K562 (cell line): ENCODE measurements around the gene MCC. TPM values are rescaled to one million over a fixed set of nuclear protein-coding genes. Genes with fewer than 3 reads are reported as not detected.

Experiments
- ATAC-seq: fragments of 200-7000 bp; cut with Tn5 transposase; 3 replicates; pipeline ENCODE4 v1.9.1; 2020; ENCODE audit warnings: moderate library complexity
- BruUV-seq: library from RNA; stranded (reverse); fragments of 400-500 nt; replicated peaks from 2 replicates; lab custom pipeline; 2021; lab: Mats Ljungman, UMichigan
- CTCF ChIA-PET: fragments of 300-600 bp; formaldehyde crosslinking; extraction: SDS; loops from one replicate; lab custom pipeline; 2021; ENCODE audit warnings: low intra/inter-chr PET ratio; lab: Yijun Ruan, JAX
- POLR2A ChIA-PET: fragments of 300-600, 350-650 bp; sonication (Branson Sonifier 250); formaldehyde crosslinking; extraction: SDS; loops from one replicate; lab custom pipeline; 2021; ENCODE audit warnings: antibody characterized with exemption, inconsistent platforms; lab: Yijun Ruan, JAX
- DNase-seq, 4 experiments: peaks; one replicate each; pipeline versions ENCODE4 v3.0.0 to v3.0.0-alpha.2; 2011 to 2018; ENCODE audit warnings: low spot score in 3 of 4, mixed read lengths in 3 of 4; ENCODE audit errors: extremely low read depth in 1 of 4
- FAIRE-seq: peaks from 2 replicates; lab custom pipeline; 2011; peaks lifted over from hg19 to GRCh38; lab: Jason Lieb, UNC
- H2AFZ ChIP-seq: 2 replicates; pipeline ENCODE4 v1.6.0; 2011; ENCODE audit warnings: low read depth, low read length, control low read depth, inconsistent platforms
- H3K27ac ChIP-seq: fragments of 200-600 bp; 3 replicates; pipeline ENCODE4 v1.8.0; 2011; ENCODE audit warnings: low read depth, mild to moderate bottlenecking, control low read depth, inconsistent platforms, low read length, moderate library complexity, mixed read lengths; ENCODE audit errors: extremely low read depth
- H3K27me3 ChIP-seq, 2 experiments: fragments of 300-600 bp in 1 of 2; 2 replicates in 1 of 2; 3 replicates in 1 of 2; pipeline versions ENCODE4 v1.6.0 to v1.8.0; 2011; ENCODE audit warnings: inconsistent platforms in 2 of 2, low read length in 2 of 2, mild to moderate bottlenecking in 1 of 2, mixed read lengths in 1 of 2, moderate library complexity in 1 of 2; ENCODE audit not compliant: control insufficient read depth in 2 of 2, insufficient read depth in 2 of 2
- H3K36me3 ChIP-seq: fragments of 300-600 bp; 3 replicates; pipeline ENCODE4 v1.8.0; 2011; ENCODE audit warnings: mild to moderate bottlenecking, low read length, inconsistent platforms; ENCODE audit not compliant: control insufficient read depth, insufficient read depth
- H3K4me1 ChIP-seq, 2 experiments: fragments of 200-600 bp in 1 of 2; replicated peaks in 1 of 2; 2 replicates in 1 of 2; 3 replicates in 1 of 2; pipeline versions ENCODE4 v1.5.1 to v1.8.0; 2011; ENCODE audit warnings: inconsistent platforms in 2 of 2, low read length in 2 of 2, mild to moderate bottlenecking in 1 of 2, mixed read lengths in 1 of 2, moderate library complexity in 1 of 2; ENCODE audit not compliant: control insufficient read depth in 2 of 2, insufficient read depth in 2 of 2
- H3K4me2 ChIP-seq: 2 replicates; pipeline ENCODE4 v1.6.1; 2011; ENCODE audit warnings: low read length, control low read depth, inconsistent platforms, mixed read lengths; ENCODE audit not compliant: insufficient read depth
- H3K4me3 ChIP-seq: fragments of 200-600 bp; sonication (generic), shearing (Covaris generic); 2 replicates; pipeline ENCODE4 v1.5.1; 2016; ENCODE audit warnings: control low read depth, inconsistent platforms
- H3K79me2 ChIP-seq: fragments of 200-600 bp; 3 replicates; pipeline ENCODE4 v1.8.0; 2011; ENCODE audit warnings: low read length, inconsistent platforms; ENCODE audit not compliant: control insufficient read depth, insufficient read depth
- H3K9ac ChIP-seq, 2 experiments: 2 replicates each; pipeline versions ENCODE4 v1.6.0 to v1.6.1; 2011; ENCODE audit warnings: low read depth in 2 of 2, low read length in 2 of 2, control low read depth in 1 of 2, inconsistent platforms in 1 of 2, mild to moderate bottlenecking in 1 of 2, mixed read lengths in 1 of 2; ENCODE audit not compliant: insufficient read depth in 1 of 2
- H3K9me1 ChIP-seq: one replicate; pipeline ENCODE4 v1.6.0; 2011; ENCODE audit warnings: inconsistent platforms, mild to moderate bottlenecking, low read length, moderate library complexity; ENCODE audit not compliant: control insufficient read depth, insufficient read depth
- H3K9me3 ChIP-seq: replicated peaks from 2 replicates; pipeline ENCODE4 v1.5.1; 2011; ENCODE audit warnings: low read depth, low read length, inconsistent platforms; ENCODE audit not compliant: control insufficient read depth, insufficient read depth
- H4K20me1 ChIP-seq: replicated peaks from 2 replicates; pipeline ENCODE4 v1.6.1; 2011; ENCODE audit warnings: low read length, inconsistent platforms, mixed read lengths; ENCODE audit not compliant: control insufficient read depth, insufficient read depth
- CBX8 ChIP-seq: fragments of 200-600 bp; sonication (generic); IDR thresholded peaks from 2 replicates; pipeline ENCODE4 v1.6.1; 2012; ENCODE audit warnings: borderline replicate concordance, mixed run types, low read depth, mild to moderate bottlenecking, moderate library complexity, mixed read lengths, low read length, control low read depth, inconsistent platforms; ENCODE audit not compliant: poor library complexity, severe bottlenecking; ENCODE audit errors: extremely low read depth
- KAT7 ChIP-seq: sonication (generic); formaldehyde crosslinking; IDR thresholded peaks from 2 replicates; pipeline ENCODE4 v1.8.0; 2022; ENCODE audit warnings: missing genetic modification reagents, mild to moderate bottlenecking, borderline replicate concordance
- KLF6 ChIP-seq: fragments of 250-450 bp; sonication (Bioruptor Pico); IDR thresholded peaks from 2 replicates; pipeline ENCODE4 v1.4.0; 2020; ENCODE audit warnings: mild to moderate bottlenecking, moderate library complexity, borderline replicate concordance
- NKRF ChIP-seq: fragments of 450-650 bp; IDR thresholded peaks from 2 replicates; pipeline ENCODE4 v1.6.1; 2016; ENCODE audit warnings: borderline replicate concordance
- PYGO2 ChIP-seq: fragments of 450-650 bp; IDR thresholded peaks from 2 replicates; pipeline ENCODE4 v1.6.1; 2016; ENCODE audit warnings: mild to moderate bottlenecking, missing genetic modification characterization, moderate library complexity, missing compliant biosample characterization
- SIN3B ChIP-seq: fragments of 450-650 bp; IDR thresholded peaks from 2 replicates; pipeline ENCODE4 v1.6.1; 2017; ENCODE audit warnings: low read depth, mild to moderate bottlenecking, moderate library complexity
- SMARCC2 ChIP-seq: fragments of 450-650 bp; IDR thresholded peaks from 2 replicates; pipeline ENCODE4 v1.6.1; 2017; ENCODE audit warnings: antibody characterized with exemption, moderate library complexity, mild to moderate bottlenecking, low read depth
- SOX6 ChIP-seq: fragments of 450-650 bp; IDR thresholded peaks from 2 replicates; pipeline ENCODE4 v1.6.1; 2014; ENCODE audit warnings: mild to moderate bottlenecking
- TSHZ1 ChIP-seq: fragments of 250-450 bp; sonication (Bioruptor Pico); IDR thresholded peaks from 2 replicates; pipeline ENCODE4 v1.4.0; 2020; ENCODE audit warnings: mild to moderate bottlenecking, moderate library complexity
- ZNF146 ChIP-seq: IDR thresholded peaks from one replicate; pipeline ENCODE4 v1.6.1; 2018; ENCODE audit warnings: missing compliant biosample characterization; ENCODE audit not compliant: unreplicated experiment
- ZNF239 ChIP-seq: fragments of 250-450 bp; sonication (Bioruptor Pico); IDR thresholded peaks from 2 replicates; pipeline ENCODE4 v1.4.0; 2020; ENCODE audit warnings: mild to moderate bottlenecking
- ZNF263 ChIP-seq: sonication (generic); formaldehyde crosslinking; IDR thresholded peaks from 2 replicates; pipeline ENCODE4 v1.8.0; 2022; ENCODE audit warnings: mild to moderate bottlenecking, missing genetic modification reagents, borderline replicate concordance
- ZNF282 ChIP-seq: sonication (generic); formaldehyde crosslinking; IDR thresholded peaks from 2 replicates; pipeline ENCODE4 v1.8.1; 2023; ENCODE audit warnings: missing genetic modification reagents
- WGBS: fragments of 100-300 bp; shearing (Covaris generic); methylation state at CpG from one replicate; pipeline ENCODE4 v1.1.6; 2016; ENCODE audit warnings: low coverage, mixed read lengths; ENCODE audit not compliant: insufficient coverage; ENCODE audit errors: missing lambda C conversion rate; 5-methylcytosine and 5-hydroxymethylcytosine counted together
- in situ Hi-C: fragments of 300-500 bp; cut with MboI; formaldehyde crosslinking; loops from 4 replicates; pipeline ENCODE4 v1.15.0; 2018; ENCODE audit warnings: inconsistent platforms, mixed read lengths
- intact Hi-C: fragments of 100-400 bp; cut with micrococcal nuclease; formaldehyde crosslinking; loops from 2 replicates; pipeline ENCODE4 v1.14.2; 2022
- polyA plus RNA-seq, 8 experiments: library from polyadenylated mRNA; depleted of rRNA in 4 of 8; stranded (reverse) in 5 of 8; unstranded in 3 of 8; fragments of >200 nt; fragmentation: Nextera tagmentation in 2 of 8; fragmentation: Illumina TruSeq in 1 of 8; extraction: Ambion mirVana in 2 of 8; extraction: Trizol in 1 of 8; gene quantifications; 2 replicates each; pipeline versions ENCODE4 v1.2.1 to v1.2.3, GENCODE V29; 2011 to 2014; ENCODE audit warnings: inconsistent platforms in 1 of 8, missing spikeins in 1 of 8
- total RNA-seq, 7 experiments: library from RNA; depleted of rRNA in 6 of 7; stranded (reverse); fragments of >200 nt in 6 of 7; fragmentation: Illumina TruSeq in 2 of 7; extraction: Trizol in 2 of 7; gene quantifications; 2 replicates each; pipeline versions ENCODE4 v1.2.1 to v1.2.3, GENCODE V29; 2011 to 2021; ENCODE audit warnings: low replicate concordance in 1 of 7
- TF ChIP-seq, protein P1 (sequence below): sonication (generic); IDR thresholded peaks from 2 replicates; pipeline ENCODE4 v1.6.1; 2016
- TF ChIP-seq, protein P2 (sequence below): fragments of 200-800 bp; sonication (Bioruptor generic); IDR thresholded peaks from 2 replicates; pipeline ENCODE4 v1.6.1; 2017; ENCODE audit warnings: missing genetic modification characterization, missing compliant biosample characterization

Gene MCC
- total and polyA plus RNA-seq, 9 of the 15 experiments (the other 6 are each of a cell fraction or from before 2014, with no cell fraction given): 0.04 to 0.24 (median 0.06) TPM; not detected in 1

GRCh38 chr5:113240032-113240431, 248.2 kb downstream of the MCC start:
- Histone ChIP-seq H3K79me2 (no peaks in the 10 kb centered on the region), H4K20me1 (no peaks in the 10 kb centered on the region), H3K36me3 (no peaks in the 10 kb centered on the region), H3K9ac (no peak overlapping the region), H3K9me3 (no peaks in the 10 kb centered on the region), H3K4me1 (no peaks in the 10 kb centered on the region), H3K4me2 (no peak overlapping the region), H3K27me3 (peaks cover 7 to 8% of the 10 kb centered on the region in 2 experiments; a peak in 3 of 5 replicates), H3K4me3 (no peak overlapping the region), H3K9me1 (no peaks in the 10 kb centered on the region), H2AFZ (no peak overlapping the region), H3K27ac (no peak overlapping the region)
- CTCF ChIA-PET: no interaction called here
- no TSS peak for BruUV-seq
- intact Hi-C loops: no loop called here
- DNase-seq (no peak), FAIRE-seq (no peak), ATAC-seq (no peak)
- in situ Hi-C loops: no loop called here
- POLR2A ChIA-PET: interaction anchor here (0.8 to 1.2 kb wide), 2 partner anchors 9 to 12 kb away, joined by 4 to 5 read pairs; no protein-coding TSS in a partner anchor
- 0% methylated on average over 4 of the region's 4 CpGs for WGBS
- no peak for TF ChIP-seq PYGO2
- TF ChIP-seq CBX8: no peak
- no peak for TF ChIP-seq TSHZ1 (CRISPR knock-in tag)
- TF ChIP-seq KLF6: no peak
- TF ChIP-seq ZNF239: no peak
- TF ChIP-seq SOX6: no peak
- TF ChIP-seq SIN3B: no peak
- no peak for TF ChIP-seq ZNF282
- no peak for TF ChIP-seq ZNF263 (CRISPR knock-in tag)
- no peak for TF ChIP-seq SMARCC2
- TF ChIP-seq, protein P1, sequence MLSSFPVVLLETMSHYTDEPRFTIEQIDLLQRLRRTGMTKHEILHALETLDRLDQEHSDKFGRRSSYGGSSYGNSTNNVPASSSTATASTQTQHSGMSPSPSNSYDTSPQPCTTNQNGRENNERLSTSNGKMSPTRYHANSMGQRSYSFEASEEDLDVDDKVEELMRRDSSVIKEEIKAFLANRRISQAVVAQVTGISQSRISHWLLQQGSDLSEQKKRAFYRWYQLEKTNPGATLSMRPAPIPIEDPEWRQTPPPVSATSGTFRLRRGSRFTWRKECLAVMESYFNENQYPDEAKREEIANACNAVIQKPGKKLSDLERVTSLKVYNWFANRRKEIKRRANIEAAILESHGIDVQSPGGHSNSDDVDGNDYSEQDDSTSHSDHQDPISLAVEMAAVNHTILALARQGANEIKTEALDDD: no peak
- TF ChIP-seq, protein P2, sequence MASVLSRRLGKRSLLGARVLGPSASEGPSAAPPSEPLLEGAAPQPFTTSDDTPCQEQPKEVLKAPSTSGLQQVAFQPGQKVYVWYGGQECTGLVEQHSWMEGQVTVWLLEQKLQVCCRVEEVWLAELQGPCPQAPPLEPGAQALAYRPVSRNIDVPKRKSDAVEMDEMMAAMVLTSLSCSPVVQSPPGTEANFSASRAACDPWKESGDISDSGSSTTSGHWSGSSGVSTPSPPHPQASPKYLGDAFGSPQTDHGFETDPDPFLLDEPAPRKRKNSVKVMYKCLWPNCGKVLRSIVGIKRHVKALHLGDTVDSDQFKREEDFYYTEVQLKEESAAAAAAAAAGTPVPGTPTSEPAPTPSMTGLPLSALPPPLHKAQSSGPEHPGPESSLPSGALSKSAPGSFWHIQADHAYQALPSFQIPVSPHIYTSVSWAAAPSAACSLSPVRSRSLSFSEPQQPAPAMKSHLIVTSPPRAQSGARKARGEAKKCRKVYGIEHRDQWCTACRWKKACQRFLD (CRISPR knock-in tag): no peak
- no peak for TF ChIP-seq ZNF146
- no peak for TF ChIP-seq NKRF
- TF ChIP-seq KAT7 (CRISPR knock-in tag): no peak
